Activated CD8-positive, alpha-beta memory T cell treated with anti-CD3 and anti-CD28 coated beads, Interleukin-2, amount 50 U/mL, for 1 hour (primary cell): ENCODE results near the gene CACNA2D1.

ENCODE experiments used
- DNase-seq: peaks from one replicate; pipeline ENCODE4 v3.0.0-alpha.2; 2020; ENCODE audit errors: extremely low read depth

Gene CACNA2D1

DNA sequence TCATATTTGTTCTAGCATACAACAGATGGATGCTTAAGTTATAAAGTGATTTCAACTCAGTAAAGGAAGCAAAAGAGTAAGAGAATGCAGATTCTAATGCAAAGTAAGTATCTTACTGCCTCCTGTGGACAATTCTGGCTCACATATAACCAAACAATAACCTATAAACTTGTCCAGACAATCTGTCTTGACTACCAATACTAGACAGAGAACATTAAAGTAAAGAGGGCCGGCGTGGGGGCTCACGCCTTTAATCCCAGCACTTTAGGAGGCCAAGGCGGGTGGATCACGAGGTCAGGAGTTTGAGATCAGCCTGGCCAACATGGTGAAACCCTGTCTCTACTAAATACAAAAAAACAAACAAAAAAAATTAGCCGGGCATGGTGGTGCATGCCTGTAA lies 329.3 kb downstream of the CACNA2D1 start:
- DNase-seq = no peak

DNA sequence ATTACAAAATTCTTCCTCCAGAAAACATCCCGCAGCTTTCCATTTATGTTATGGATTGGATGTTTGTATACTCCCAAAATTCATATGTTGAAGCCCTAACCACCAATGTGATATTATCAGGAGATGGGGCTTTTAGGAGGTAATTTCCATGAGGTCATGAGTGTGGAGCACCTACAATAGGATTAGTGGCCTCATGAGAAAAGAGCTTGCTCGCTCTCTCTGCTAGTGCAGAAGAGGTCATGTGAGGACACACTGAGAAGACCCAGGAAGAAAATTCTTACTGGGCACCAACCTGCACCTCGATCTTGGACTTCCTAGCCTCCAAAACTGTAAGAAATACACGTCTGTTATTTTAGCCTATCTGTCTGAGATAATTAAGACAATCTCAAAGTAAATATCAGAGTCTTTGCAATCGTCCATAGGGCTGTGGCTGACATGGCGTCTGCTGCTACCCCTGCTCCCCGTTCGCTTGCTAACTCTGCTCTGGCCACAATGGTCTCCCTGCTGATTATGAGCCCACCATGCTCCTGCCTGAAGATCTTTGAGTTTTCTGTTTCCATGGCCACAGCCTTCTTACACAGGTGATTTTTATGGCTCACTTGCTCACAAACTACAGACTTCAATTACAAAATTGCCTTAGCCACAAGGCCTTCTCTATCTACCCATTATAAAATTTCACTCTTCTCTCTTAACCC lies 333.3 kb downstream of the CACNA2D1 start:
- DNase-seq = no peak

DNA sequence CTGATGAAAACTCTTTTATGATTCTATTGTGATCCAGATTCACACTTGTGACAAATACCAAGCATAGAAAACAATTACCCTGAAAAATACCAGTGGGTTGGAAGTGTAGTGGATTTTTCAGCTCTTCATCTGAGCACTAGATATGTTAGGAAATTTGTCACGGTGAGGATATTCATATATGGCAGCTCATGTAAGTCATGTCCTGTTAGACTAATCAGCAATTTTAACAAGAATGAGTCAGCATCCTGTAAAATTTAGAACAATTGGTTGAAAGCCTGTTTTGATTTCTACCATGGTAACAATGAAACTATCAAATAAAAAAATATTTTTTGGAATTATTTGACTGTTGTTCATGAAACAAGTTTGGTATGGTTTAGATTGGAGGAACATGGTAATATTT lies 334.3 kb downstream of the CACNA2D1 start:
- no peak for DNase-seq

DNA sequence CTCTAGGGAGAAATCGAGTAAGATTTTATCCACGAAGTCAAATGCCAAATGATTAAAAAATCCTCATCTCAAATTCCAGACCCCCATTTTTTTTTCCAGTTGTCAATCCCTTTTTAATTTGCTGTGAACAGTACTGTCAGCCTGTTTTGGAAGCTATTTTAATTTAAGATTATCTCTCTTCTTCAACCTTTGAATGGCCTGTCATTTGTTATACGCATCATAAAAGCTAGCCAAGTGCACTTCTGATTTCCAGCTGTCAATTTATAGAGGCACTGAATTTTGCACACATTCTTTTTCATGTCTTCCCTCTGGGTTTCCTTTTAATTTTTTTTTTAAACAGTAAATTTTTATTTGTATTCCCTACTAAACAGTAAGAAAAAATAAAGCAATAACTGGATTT lies 337.4 kb downstream of the CACNA2D1 start:
- no peak for DNase-seq

DNA sequence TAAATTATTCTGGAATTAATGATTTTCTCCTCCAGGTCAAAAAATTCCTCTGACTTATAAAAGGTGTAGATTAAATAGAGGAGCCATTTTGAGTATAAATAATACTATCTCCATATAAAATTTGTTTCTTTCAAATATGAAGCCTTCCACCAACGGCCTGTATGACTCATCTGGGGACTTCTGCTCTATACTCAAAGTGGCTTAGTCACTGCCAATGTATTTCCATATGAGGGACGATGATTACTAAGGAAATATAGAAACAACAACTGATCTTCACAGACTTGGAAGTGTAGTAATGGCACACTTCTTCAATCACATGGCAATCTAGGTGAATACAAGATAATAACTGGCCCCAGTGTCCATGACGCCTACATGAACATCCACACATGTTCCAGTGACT lies 338.1 kb downstream of the CACNA2D1 start:
- DNase-seq = no peak

DNA sequence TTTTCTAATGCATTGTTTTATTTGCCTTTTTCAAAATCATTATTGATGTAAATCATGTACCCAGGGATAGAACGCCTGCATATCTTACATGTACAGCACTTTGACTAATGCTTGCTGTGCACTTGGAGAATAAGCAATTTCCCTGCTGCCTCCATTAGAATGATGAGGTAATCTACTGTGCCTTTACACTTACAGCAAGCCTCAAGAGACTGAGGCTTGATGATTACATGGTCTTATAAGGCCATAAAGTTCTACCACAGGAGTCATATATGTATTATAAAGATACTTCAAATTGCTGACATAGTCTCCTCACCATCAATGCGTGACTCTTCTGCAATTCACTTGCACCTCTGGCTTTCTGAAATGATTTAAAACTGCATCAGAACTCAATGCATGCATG lies 345.2 kb downstream of the CACNA2D1 start:
- DNase-seq = no peak

DNA sequence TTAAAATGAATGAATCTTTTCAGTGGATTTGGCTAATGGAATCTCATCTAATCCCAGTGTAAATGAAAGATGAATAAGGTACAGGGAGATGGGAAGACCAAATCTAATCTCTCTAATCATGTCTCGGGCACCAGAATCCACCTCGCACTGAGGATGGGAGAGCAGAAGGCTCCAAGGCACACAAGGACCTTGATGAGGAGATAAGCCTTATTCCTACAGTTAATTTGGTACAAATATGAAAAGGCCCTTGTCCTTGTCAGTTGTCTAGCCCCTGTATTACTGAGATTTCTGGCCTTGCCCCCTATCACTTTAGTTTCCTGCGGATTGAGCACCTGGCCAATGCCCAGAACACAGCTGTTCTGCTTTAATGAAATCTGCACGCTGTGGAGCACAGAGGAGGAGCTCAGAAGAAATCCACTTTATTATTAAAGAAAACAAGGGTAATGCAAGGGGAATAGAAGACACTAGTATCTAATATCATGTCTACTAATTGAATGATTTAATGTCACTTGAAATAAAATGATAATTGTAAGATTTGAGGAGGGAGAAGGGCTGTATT lies 352.4 kb downstream of the CACNA2D1 start:
- no peak for DNase-seq

DNA sequence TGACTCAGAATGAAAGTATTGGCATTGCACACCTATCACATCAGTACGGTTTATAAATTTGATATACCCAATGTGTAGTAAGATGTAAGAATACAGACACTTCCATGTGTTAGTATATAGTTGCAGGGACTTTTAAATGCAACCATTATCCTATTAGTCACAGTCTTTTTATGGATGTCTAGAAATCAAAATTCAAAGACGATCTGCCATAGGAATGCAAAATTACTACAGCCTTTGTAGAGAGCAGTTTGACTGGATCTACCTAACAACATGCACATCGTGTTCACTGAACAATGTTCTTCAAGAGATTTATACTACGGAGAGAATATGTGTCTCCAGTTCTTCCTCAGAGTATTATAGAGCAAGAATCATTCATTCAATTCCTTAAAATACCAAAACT lies 356.5 kb downstream of the CACNA2D1 start:
- no peak for DNase-seq

DNA sequence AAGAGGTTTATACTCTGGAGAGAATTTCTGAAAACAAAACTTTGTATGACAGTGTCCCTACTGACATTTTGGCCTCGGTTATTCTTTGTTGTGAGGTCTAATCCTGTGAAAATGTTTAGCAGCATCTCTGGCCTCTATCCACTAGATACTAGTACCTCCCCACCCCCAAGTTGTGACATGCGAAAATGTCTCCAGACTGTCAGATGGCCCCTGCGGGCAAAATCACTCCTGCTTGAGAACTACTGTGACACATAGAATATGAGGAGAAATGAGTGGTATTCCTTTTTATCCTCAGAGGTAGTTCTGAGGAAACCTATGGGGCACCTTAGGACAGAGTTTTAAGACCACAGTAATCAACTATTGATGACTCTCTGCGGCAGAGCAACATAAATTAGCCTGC lies 358.5 kb downstream of the CACNA2D1 start:
- no peak for DNase-seq

DNA sequence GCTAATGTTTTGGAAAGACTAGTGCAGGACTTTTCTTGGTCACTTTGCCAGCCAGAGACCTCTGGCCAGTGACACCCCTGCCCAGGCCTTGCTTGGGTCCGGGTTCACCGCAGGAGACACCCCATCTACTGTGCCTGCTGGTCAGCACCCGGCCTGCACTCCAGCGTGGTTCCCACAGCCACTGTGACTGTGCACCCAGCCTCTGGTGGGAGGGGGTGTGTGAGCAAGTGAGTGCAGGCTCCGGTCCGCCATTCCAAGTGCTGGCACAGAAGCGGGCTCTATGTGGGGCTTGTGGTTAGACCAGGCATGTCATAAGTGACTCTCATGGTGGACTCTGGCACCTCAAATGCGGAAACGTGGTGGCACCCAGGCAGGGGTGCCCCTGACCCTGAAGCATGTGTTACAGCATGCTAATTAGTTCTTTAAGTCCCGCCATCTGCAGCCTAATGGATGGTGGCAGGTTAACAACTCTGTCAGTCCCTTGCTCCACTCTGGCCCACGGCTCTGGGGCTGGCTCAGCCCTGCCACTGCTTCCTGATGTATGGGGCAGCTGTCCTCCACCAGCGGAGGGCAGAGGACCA lies 361.8 kb downstream of the CACNA2D1 start:
- no peak for DNase-seq

DNA sequence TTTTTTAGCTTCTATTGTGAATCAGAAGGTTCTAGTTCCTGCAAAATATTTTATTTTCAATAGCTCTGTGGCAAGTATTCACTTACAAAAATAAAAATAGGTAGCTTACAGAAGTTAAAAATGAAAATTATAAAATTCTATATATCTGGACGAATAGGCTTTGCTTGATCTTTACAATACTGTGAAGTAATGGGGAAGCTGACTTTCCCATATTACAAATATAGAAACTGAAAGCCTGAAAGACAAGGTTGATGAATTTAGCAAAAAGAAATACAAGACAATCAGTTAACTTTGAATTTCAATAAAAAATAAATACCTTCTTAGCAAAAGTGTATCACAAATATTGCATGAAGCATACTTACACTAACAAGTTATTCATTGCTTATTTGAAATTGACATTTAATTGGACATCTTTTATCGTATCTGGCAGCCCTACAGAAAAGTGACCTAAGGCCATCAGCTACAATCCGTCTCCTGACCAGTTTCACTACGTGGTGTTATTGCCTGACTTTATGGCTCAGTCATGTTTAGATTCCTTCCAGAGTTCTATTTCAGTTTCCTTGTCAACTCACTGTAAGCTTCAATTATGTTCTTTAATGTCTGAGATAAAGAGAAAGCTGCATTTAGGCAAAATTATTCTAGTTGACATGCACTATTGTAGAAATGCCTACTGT lies 363.2 kb downstream of the CACNA2D1 start:
- DNase-seq = no peak

DNA sequence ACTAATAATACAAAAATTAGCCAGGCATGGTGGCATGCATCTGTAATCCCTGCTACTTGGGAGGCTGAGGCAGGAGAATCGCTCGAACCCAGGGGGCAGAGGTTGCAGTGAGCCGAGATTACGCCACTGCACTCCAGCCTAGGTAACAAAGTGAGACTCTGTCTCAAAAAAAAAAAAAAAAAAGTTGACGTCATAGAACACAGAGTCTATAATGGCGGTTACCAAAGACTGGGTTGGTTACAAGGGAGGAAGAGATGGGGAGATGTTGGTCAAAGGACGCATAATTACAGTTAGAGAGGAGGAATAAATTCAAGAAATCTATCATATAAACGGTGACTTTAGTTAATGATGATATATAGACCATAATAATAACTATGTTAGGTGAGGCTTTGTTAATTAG lies 364.1 kb downstream of the CACNA2D1 start:
- no peak for DNase-seq

DNA sequence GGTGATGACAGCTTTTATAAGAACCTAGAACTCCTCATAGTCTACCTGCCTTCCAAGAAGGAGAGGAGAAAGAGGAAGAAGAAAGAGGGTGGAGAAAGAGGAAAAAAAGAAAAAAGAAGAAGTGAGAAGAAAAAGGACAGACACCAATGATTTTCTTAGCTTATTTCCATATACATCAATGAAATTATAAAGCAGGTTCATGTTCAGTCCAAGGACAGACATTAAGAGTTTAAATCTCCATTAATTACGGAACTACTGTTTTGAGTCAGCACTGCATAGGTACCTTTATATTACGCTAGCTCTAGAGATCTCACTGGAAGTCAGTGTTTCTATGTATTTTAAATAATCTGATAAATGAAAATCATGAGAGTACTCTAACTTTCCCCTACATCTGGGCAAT lies 364.8 kb downstream of the CACNA2D1 start:
- no peak for DNase-seq

DNA sequence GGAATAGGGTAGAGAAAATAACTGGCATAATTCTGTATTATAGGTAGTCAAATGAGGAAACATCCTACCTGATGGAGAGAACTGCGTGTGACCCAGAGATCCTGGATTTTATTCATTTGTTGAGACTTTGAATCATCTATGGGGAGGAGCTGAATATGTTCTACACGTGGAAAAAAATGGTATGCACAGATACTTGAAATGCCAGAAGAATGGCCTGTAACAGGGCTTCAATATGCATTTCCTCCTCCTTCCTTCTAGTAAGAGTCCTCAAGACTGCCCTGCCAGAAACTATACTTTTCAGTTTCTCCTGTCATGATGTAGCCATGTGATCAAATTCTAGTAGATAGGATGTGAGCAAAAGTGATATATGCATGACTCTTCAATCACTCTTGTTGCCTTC lies 372.1 kb downstream of the CACNA2D1 start:
- DNase-seq = no peak

DNA sequence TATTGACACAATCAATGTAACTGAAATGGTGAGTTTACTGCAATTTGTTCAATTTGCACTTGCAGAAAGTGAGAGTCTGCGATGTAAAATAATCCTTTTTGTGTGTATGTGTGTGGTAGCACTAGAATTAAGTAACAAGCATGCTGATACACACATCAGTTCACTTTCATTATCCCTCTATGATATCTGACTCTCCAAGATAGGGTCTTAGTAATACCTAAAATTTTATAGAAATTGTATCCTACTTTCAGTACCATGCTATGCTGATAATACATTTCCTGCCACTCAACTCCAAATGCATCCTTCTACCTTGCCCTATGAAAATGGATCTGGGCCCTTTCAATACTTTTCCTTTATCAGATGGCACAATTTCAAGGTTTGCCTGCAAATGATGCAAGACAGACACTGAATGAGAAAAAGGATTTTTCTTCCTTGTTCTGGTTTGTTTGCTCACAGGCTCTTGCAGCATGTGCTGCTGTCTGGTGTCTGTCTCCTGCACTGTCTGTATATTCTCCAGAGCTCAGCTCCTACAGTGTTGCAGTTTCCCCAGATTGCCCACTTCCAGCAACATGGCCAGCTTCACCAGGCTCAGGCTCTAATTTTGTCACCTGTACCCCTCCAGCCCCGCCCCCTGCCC lies 375.8 kb downstream of the CACNA2D1 start:
- DNase-seq = no peak

DNA sequence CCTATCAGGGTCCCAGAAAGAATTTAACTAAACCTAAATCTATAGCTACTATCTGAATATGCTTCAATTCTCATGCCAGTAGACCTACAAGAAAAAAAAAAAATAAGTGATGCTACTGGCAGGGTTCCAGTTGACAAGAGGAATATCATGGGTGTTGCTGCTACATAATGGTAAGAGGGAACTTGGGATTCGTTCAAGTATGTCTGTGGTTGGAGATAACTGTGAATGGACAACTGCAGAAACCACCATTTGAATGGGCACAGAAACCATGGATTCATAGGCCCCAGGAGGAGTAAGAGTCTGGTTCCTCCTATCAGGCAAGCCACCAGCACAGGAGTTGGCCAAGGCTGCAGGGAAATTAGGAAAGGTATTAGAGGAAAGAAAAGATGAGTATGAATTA lies 386.1 kb downstream of the CACNA2D1 start:
- no peak for DNase-seq

DNA sequence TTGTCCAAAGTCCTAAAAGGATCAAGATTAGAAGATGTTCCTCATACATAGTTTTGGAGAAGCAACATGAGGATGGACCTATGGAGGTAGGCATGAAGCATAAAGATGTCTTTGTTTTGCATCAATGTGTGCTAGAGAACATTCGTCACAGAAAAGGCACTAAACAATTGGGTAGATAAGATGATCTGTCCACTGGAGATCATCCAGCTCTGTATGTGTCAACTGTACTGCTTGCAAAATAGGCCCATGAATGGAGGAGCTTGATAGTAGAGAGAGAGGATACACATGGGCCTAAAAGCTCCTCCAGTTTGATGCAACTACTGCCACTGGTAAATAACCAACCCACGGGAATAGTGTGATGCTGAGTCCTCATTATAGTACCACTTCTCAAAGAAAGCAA lies 387.3 kb downstream of the CACNA2D1 start:
- DNase-seq = no peak

DNA sequence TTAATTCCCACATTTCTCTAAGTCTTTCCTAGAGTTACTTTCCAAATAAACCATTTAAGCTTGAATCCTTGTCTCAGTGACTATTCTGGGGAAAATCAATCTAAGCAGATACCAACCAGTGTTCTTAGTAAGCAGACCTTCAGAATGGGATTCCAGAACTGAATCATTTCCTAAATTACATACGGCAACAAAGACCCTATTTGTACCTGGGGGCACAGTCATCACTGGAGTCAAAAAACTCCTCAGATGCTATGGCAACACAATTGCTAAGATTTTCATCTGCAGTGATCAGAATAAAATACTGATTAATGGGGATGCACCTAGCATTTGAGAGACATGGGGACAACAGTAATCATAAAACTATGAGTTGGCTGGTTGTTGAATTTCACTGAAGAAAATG lies 389.0 kb downstream of the CACNA2D1 start:
- no peak for DNase-seq

DNA sequence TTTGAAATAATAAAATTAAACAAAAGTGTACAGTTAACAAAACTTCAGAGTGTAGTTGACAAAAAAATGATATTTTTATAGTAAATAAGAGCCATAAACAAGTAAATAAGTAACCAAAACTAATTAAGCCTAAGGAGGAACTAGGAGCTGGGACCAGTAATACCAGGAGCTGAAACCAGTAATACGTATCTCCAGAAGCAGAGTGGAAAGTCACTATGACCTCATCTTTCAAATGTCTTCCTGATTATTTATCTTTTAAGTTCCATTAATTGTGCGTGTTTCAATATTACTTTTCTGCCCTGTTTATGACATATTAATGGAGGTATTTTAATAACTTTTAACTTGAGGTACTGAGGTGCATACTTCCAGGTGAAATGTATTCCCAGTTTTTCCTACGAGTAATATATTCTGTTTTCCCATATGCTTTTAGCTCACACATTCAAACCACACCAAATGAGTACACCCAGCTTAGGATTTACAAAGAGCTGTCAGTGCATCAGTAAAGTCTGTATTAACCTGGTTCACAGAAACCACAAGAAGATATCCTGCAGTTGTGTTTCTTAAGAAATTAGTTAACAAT lies 390.0 kb downstream of the CACNA2D1 start:
- no peak for DNase-seq

DNA sequence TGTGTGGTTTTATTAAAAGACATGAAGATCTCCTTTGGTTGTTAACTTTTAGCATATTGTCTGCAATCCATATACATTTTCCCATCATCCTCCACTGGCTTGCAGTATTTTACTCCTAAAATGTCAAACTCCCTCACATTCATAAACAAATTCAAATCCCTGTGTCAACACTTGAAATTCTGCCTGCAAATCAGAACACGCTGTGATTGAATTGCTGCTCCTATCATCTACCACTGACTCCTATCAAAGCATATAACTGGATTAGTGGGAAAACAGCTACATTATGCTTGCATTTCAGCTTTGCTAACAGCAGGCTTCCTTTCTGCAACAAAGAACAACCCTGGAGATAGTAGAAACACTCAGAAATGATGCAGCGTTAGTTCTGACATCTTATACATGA lies 392.0 kb downstream of the CACNA2D1 start:
- no peak for DNase-seq

DNA sequence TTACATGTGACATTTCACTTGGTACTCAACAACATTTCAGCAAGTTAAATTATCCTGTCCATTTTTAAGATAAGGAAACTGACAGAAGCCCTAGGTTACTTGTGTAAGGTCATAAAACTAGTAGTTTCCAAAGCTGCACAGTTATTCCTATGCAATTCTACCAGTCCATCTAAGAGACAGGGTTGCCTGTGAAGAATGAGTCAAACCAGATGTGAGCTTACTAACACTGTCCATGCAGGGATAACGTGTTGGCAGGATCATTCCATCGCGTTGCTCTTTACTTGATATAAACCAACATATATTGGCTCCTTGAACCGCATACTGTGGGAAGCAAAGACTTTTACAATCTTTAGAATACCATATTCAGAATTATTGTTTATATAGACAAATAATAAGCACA lies 392.8 kb downstream of the CACNA2D1 start:
- DNase-seq = no peak

DNA sequence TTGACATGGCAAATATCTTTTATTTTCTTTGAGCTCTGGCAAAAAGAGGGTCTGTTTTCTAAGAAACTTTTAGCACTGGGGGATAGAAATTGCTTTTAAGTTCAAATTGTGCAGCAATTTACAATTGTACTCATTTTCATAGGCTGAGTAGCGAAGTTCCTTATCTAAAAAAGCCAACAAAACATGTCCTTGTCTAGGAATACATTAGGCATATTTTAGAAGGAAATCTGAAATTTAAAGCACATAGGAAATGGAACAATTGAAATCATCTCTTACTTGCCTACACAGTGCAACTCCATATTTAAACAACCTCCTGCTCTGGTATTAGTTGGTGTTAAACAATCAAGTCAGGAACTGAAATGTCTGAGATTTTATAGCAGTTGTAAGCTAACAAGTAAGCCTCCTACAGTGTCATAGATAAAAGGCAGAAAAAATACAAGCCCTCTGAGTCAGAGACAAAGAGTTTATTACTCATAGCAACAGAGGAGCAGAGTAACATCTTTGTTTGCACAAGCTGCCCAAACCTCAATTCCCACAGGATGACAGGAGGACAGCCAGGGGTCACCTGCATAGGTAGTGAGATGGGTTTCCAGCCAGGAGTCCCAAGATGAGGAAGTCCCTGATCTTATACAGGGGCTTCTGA lies 393.6 kb downstream of the CACNA2D1 start:
- DNase-seq = no peak
